Natural killer cell (primary cell): ENCODE measurements around the gene NPAS3. TPM values are rescaled to one million over a fixed set of nuclear protein-coding genes. Genes with fewer than 3 reads are reported as not detected.

Experiments
- ATAC-seq, 3 donors: fragments of 150-1000 bp in 2 of 3; fragments of 200-7000 bp in 1 of 3; cut with Tn5 transposase; 1 replicate in 1 of 3; 2 replicates in 2 of 3; pipeline ENCODE4 v1.10.0; 2021; ENCODE audit warnings: mild to moderate bottlenecking in 2 of 3, moderate library complexity in 2 of 3
- DNase-seq, 2 donors: peaks; one replicate each; pipeline versions ENCODE4 v3.0.0 to v3.0.0-alpha.2; 2013 to 2021; ENCODE audit warnings: mixed read lengths in 1 of 2
- H3K27ac ChIP-seq: one replicate; pipeline ENCODE4 v1.5.1; 2013; ENCODE audit warnings: mild to moderate bottlenecking, low read length
- H3K27me3 ChIP-seq: one replicate; pipeline ENCODE4 v1.6.1; 2013; ENCODE audit warnings: low read length; ENCODE audit not compliant: control insufficient read depth, insufficient read depth
- H3K36me3 ChIP-seq: one replicate; pipeline ENCODE4 v1.6.1; 2013; ENCODE audit warnings: low read length; ENCODE audit not compliant: control insufficient read depth, insufficient read depth
- H3K4me1 ChIP-seq: one replicate; pipeline ENCODE4 v1.6.1; 2013; ENCODE audit warnings: low read length; ENCODE audit not compliant: control insufficient read depth, insufficient read depth
- H3K4me3 ChIP-seq: one replicate; pipeline ENCODE4 v1.5.1; 2013; ENCODE audit warnings: low read length
- H3K9me3 ChIP-seq: one replicate; pipeline ENCODE4 v1.6.1; 2013; ENCODE audit warnings: low read length; ENCODE audit not compliant: control insufficient read depth, insufficient read depth
- H3K27ac Mint-ChIP-seq, 2 donors: one replicate each; pipeline ENCODE4 v1.8.0; 2022; ENCODE audit warnings: mild to moderate bottlenecking in 2 of 2, mixed read lengths in 2 of 2, moderate library complexity in 1 of 2
- H3K27me3 Mint-ChIP-seq, 2 donors: one replicate each; pipeline ENCODE4 v1.8.0; 2022; ENCODE audit warnings: low read depth in 2 of 2, mixed read lengths in 2 of 2
- H3K36me3 Mint-ChIP-seq: one replicate; pipeline ENCODE4 v1.8.0; 2022; ENCODE audit warnings: mixed read lengths
- H3K4me1 Mint-ChIP-seq, 2 donors: one replicate each; pipeline ENCODE4 v1.8.0; 2022; ENCODE audit warnings: mixed read lengths in 2 of 2
- H3K4me3 Mint-ChIP-seq: one replicate; pipeline ENCODE4 v1.8.0; 2022; ENCODE audit warnings: mild to moderate bottlenecking, moderate library complexity, mixed read lengths
- H3K9me3 Mint-ChIP-seq, 2 donors: one replicate each; pipeline ENCODE4 v1.8.0; 2022; ENCODE audit warnings: mixed read lengths in 2 of 2
- WGBS: methylation state at CpG from one replicate; pipeline ENCODE4 v1.1.7; 2013; ENCODE audit warnings: missing lambda C conversion rate; ENCODE audit not compliant: insufficient coverage; 5-methylcytosine and 5-hydroxymethylcytosine counted together
- intact Hi-C: fragments of 100-400 bp; cut with micrococcal nuclease; formaldehyde crosslinking; loops from one replicate; pipeline ENCODE4 v1.14.2; 2022
- total RNA-seq, 4 donors: library from RNA; stranded (reverse); fragments of 120-200 nt in 1 of 4; gene quantifications; one replicate each; pipeline versions ENCODE4 v1.2.3 to v1.2.4, GENCODE V29; 2013 to 2022
- TF ChIP-seq, protein P1 (sequence below): fragments of 200-600 bp; IDR thresholded peaks from one replicate; pipeline ENCODE4 v1.8.0; 2022; ENCODE audit warnings: antibody characterized with exemption

Gene NPAS3
- total RNA-seq, 3 donors from 2014 or later (not counting 1 experiment from before 2014, with no cell fraction given): not detected

DNA sequence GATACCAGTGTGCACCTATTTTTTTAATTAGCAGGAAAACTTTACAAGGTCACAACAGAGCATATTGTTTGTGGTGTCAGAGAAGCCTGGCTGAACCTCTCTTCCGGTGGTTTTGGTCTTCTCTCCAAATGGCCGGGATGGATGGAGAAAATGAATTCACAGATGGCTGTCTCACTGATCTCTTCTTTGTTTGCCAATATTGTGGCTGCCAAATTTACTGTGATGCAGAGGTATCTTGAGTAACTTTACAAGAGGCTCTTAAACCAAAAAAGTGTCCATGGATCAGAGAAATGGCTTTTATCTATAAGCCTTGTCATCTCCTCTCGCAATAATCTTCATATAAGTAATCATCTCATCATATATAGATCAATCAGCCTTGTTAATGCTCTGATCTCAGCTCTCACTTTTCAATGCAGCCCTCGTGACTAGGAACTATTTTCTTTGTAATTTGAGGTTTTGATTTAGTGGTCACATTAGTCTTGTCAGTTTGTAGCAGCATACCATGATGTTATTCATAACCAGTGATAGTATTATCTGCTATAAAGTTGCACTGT lies 704.1 kb downstream of the NPAS3 start:
- ATAC-seq: no peak
- Histone ChIP-seq H3K27me3 (no peaks in the 10 kb centered on the region), H3K9me3 (no peaks in the 10 kb centered on the region), H3K4me3 (no peak overlapping the region), H3K27ac (no peak overlapping the region), H3K4me1 (no peaks in the 10 kb centered on the region), H3K36me3 (no peaks in the 10 kb centered on the region)
- Mint-ChIP-seq H3K36me3 (no peaks in the 10 kb centered on the region), H3K4me3 (no peak overlapping the region), H3K9me3 (peaks cover 2% of the 10 kb centered on the region in 2 donors), H3K27ac (no peak overlapping the region), H3K27me3 (no peaks in the 10 kb centered on the region), H3K4me1 (no peaks in the 10 kb centered on the region)
- DNase-seq: no peak
- 90% methylated on average over 4 of the region's 4 CpGs for WGBS
- intact Hi-C loops: no loop called here
- TF ChIP-seq, protein P1, sequence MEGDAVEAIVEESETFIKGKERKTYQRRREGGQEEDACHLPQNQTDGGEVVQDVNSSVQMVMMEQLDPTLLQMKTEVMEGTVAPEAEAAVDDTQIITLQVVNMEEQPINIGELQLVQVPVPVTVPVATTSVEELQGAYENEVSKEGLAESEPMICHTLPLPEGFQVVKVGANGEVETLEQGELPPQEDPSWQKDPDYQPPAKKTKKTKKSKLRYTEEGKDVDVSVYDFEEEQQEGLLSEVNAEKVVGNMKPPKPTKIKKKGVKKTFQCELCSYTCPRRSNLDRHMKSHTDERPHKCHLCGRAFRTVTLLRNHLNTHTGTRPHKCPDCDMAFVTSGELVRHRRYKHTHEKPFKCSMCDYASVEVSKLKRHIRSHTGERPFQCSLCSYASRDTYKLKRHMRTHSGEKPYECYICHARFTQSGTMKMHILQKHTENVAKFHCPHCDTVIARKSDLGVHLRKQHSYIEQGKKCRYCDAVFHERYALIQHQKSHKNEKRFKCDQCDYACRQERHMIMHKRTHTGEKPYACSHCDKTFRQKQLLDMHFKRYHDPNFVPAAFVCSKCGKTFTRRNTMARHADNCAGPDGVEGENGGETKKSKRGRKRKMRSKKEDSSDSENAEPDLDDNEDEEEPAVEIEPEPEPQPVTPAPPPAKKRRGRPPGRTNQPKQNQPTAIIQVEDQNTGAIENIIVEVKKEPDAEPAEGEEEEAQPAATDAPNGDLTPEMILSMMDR: no peak

DNA sequence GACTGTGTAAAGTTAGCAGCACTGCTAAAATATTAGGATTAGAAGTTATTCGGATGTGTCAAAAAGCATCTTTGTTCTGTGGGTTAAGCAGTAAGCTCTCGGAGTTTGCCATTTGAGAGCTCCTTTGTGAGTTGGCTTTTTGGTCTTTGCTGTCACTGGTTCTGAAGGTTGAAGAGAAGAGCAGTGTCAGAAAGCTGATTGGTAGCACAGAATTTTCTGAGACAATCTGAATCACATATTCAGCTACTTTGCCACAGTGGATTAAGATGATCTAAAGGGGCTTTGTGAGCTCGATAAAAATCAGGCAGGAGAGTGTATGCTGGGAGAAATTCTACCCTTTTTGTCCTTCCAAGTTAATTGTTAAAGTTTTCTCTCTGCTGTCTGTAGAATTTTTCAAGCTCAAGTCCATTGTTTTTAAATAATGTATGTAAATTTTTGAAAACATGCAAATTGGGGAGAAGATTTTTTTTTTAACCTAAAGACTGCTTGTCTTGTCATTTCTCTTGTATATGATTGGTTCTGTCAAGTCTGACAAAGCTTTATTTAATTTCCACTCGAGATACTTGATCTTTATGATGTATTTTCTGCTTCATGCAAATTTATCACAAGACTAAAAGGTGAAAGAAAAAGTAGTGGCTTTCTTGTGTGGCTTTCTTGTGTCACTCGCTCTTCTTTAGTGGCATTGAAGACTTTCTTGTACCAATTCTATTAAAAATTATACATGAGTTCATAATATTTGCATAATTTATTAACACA lies 704.9 kb downstream of the NPAS3 start:
- H3K27me3 Mint-ChIP-seq: no peaks in the 10 kb centered on the region
- H3K4me3 Mint-ChIP-seq: no peak overlapping the region
- no peak overlapping the region for H3K27ac ChIP-seq
- no peaks in the 10 kb centered on the region for H3K36me3 Mint-ChIP-seq
- H3K9me3 Mint-ChIP-seq: peaks cover 2% of the 10 kb centered on the region in 2 donors
- WGBS: 86% methylated on average over 3 of the region's 5 CpGs
- H3K4me1 ChIP-seq: no peaks in the 10 kb centered on the region
- H3K36me3 ChIP-seq: no peaks in the 10 kb centered on the region
- H3K27ac Mint-ChIP-seq: no peak overlapping the region
- no peaks in the 10 kb centered on the region for H3K9me3 ChIP-seq
- no peak overlapping the region for H3K4me3 ChIP-seq
- intact Hi-C loops: no loop called here
- no peaks in the 10 kb centered on the region for H3K4me1 Mint-ChIP-seq
- ATAC-seq (no peak), DNase-seq (no peak)
- H3K27me3 ChIP-seq: no peaks in the 10 kb centered on the region
- TF ChIP-seq, protein P1: no peak

DNA sequence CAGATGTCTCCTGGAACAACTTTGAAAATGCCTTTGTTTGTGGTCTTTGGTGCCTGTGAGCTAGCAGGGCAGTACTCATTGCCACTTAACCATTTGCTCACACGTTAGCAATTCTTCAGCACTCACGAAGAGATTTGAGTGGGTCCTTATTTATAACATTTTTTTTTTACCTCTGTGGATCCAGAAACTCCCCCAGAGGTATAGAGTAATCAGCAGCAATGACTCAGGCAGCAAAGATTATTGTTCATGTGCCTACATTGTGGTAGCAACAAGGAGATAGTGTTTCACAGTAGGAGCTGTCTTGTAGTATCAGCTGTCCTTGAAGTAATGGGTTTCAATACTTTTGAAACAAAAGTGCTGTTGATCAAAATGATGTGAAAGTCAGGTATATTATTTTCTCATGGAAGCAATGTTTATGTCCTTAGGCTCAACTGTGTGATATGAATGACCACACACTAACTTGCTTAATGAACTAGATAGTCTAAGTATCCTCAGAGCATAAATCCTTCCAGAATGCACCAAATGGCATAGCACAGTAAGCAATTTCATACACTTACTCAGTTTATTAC lies 708.1 kb downstream of the NPAS3 start:
- no peak for ATAC-seq
- no peaks in the 10 kb centered on the region for H3K36me3 Mint-ChIP-seq
- no peak overlapping the region for H3K4me3 Mint-ChIP-seq

More for the DNA sequence above, 708.1 kb downstream of the NPAS3 start:
- no peak overlapping the region for H3K4me3 ChIP-seq
- peaks cover 2% of the 10 kb centered on the region for H3K9me3 ChIP-seq
- Mint-ChIP-seq H3K4me1 (no peaks in the 10 kb centered on the region), H3K27me3 (no peaks in the 10 kb centered on the region), H3K9me3 (peaks cover 6% of the 10 kb centered on the region in 2 donors), H3K27ac (no peak overlapping the region)
- H3K4me1 ChIP-seq: no peaks in the 10 kb centered on the region
- no peaks in the 10 kb centered on the region for H3K27me3 ChIP-seq
- 100% methylated on average over 2 of the region's 2 CpGs for WGBS
- DNase-seq: no peak
- no peak overlapping the region for H3K27ac ChIP-seq
- TF ChIP-seq, protein P1: no peak
- intact Hi-C loops: no loop called here
- no peaks in the 10 kb centered on the region for H3K36me3 ChIP-seq
